Dendritic cell treated with granulocyte-macrophage colony-stimulating factor and Interleukin-4, amounts not matched to agents 40 ng/mL and 50 ng/mL, for 4 days (primary cell): Measurements from ENCODE around the gene MED8.
A peak's percentile ranks its signal among the peaks of the same experiment; 100 is the strongest.
"Not testable (repeated sequence)": the region's sequence is repeated elsewhere in the genome, so short reads cannot be mapped to it uniquely, and the experiment has no call there.

Experiments used
- H3K27ac Mint-ChIP-seq: one replicate; pipeline ENCODE4 v1.8.0; 2022; ENCODE audit warnings: mild to moderate bottlenecking, mixed read lengths
- H3K27me3 Mint-ChIP-seq: one replicate; pipeline ENCODE4 v1.8.0; 2022; ENCODE audit warnings: mild to moderate bottlenecking, mixed read lengths
- H3K36me3 Mint-ChIP-seq: one replicate; pipeline ENCODE4 v1.8.0; 2022; ENCODE audit warnings: low read depth, mixed read lengths
- H3K4me1 Mint-ChIP-seq: one replicate; pipeline ENCODE4 v1.8.0; 2022; ENCODE audit warnings: low read depth, mixed read lengths
- H3K4me3 Mint-ChIP-seq: one replicate; pipeline ENCODE4 v1.8.0; 2022; ENCODE audit warnings: mild to moderate bottlenecking, moderate library complexity, mixed read lengths
- H3K9me3 Mint-ChIP-seq: one replicate; pipeline ENCODE4 v1.8.0; 2022; ENCODE audit warnings: mixed read lengths
- intact Hi-C: fragments of 100-400 bp; cut with micrococcal nuclease; formaldehyde crosslinking; loops from one replicate; pipeline ENCODE4 v1.15.0; 2022

The MED8 gene

DNA sequence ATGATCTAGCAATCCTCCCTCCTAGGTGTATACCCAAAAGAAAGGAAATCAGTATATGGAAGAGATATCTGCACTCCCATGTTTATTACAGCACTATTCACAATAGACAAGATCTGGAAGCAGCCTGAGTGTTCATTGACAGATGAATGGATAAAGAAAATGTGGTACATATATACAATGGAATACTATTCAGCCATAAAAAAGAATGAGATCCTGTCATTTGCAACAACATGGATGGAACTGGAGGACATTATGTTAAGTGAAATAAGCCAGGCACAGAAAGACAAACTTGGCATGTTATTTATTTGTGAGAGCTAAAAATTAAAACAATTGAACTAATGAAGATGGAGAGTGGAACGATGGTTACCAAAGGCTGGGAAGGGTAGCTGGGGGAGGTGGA is 23.8 kb upstream of the MED8 start:
- peaks cover 54% of the 10 kb centered on the region for H3K36me3 Mint-ChIP-seq
- H3K4me1 Mint-ChIP-seq, intact Hi-C loops, H3K4me3 Mint-ChIP-seq, H3K27ac Mint-ChIP-seq, H3K27me3 Mint-ChIP-seq, H3K9me3 Mint-ChIP-seq: not testable (repeated sequence)

DNA sequence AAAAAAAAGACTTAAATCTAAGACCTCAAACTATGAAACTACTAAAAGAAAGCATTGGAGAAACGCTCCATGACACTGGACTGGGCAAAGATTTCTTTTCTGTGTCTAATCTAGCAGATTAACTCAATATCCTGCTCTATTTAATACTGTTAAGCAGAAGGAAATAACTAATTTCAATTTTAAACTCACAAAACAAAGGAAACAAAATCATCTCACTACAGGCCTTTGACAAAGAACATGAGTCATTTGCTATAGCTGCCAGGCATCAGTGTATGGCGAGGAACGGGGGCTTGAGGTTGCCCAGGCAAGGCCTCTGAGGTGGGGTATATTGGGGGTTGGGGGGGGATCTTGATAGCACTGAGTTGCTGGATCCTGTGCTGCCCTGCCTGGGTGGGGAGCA is 21.0 kb upstream of the MED8 start:
- no peaks in the 10 kb centered on the region for H3K27me3 Mint-ChIP-seq
- intact Hi-C loops: no loop called here
- H3K36me3 Mint-ChIP-seq: peaks cover 78% of the 10 kb centered on the region
- H3K4me1 Mint-ChIP-seq: peaks cover 5% of the 10 kb centered on the region
- no peak overlapping the region for H3K27ac Mint-ChIP-seq
- no peak overlapping the region for H3K4me3 Mint-ChIP-seq
- no peaks in the 10 kb centered on the region for H3K9me3 Mint-ChIP-seq

DNA sequence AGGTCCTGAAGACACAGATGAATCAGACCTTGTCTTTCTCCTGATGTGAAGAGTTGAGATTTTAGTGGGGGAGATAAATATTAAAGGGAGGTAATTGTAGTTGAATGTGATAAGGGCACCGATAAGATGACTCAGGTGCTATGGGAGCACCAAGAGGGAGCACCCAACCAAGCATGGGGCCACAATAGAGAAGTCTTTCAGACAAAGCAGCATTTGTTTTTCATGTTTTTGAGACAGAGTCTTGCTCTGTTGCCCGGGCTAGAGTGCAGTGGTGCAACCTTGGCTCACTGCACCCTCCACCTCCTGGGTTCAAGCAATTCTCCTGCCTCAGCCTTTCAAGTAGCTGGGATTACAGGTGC is 16.3 kb upstream of the MED8 start:
- Mint-ChIP-seq H3K27me3 (no peaks in the 10 kb centered on the region), H3K4me1 (peaks cover 16% of the 10 kb centered on the region), H3K36me3 (peaks cover 88% of the 10 kb centered on the region), H3K4me3 (no peak overlapping the region), H3K27ac (no peak overlapping the region), H3K9me3 (no peaks in the 10 kb centered on the region)
- intact Hi-C loops: no loop called here

DNA sequence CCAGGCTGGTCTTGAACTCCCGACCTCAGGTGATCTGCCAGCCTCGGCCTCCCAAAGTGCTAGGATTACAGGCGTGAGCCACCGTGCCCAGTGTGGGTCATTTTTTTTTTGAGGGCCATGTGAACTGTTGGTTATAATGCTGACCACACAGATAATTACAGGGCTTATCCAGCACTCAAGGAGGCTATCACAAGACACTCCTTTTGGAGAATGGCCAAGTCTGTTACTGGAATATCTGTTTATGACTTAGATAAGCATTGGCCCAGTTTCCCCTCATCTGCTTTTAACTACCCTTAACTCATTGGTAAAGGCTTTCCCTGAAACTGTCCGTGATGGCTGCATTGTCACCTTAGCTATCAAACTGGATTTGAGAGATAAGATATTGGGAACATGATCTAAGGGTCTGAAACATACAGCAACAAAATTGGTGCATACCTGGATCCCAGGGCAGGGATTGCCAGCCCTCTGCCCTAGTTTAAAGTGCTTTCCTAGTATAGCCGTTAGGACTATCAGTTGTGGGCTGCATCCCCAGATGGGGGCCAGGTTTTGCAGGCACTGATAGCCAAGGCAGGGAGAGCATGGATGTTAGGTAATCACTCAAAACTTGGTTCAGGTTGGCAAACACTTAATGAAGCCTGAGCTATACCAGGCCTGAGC is 15.7 kb upstream of the MED8 start:
- Mint-ChIP-seq H3K9me3 (no peaks in the 10 kb centered on the region), H3K4me3 (no peak overlapping the region), H3K27me3 (no peaks in the 10 kb centered on the region), H3K36me3 (peaks cover 87% of the 10 kb centered on the region), H3K27ac (no peak overlapping the region), H3K4me1 (peaks cover 16% of the 10 kb centered on the region)
- intact Hi-C loops: no loop called here

DNA sequence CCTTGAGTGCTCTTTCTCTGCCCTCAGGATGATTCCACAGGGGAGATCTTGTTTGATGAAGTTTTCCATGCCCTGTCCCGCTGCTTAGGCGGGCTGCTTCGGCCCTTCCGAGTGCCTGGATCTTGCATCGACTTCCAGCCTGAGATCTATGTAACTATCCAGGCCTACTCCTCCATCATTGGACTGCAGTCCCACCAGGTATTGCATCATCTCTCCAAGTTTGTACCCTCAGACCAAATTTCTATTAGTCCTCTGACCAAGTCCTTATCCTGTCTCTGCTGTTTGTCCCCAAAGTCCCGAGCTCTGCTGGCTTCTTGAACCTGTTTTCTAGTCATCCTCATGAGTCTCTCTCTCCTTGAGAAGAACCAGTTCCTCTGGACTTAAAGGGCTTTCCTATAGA is 14.8 kb upstream of the MED8 start:
- Mint-ChIP-seq H3K4me1 (peaks cover 16% of the 10 kb centered on the region), H3K4me3 (no peak overlapping the region), H3K27me3 (no peaks in the 10 kb centered on the region), H3K27ac (no peak overlapping the region), H3K36me3 (peaks cover 82% of the 10 kb centered on the region), H3K9me3 (no peaks in the 10 kb centered on the region)
- intact Hi-C loops: no loop called here

DNA sequence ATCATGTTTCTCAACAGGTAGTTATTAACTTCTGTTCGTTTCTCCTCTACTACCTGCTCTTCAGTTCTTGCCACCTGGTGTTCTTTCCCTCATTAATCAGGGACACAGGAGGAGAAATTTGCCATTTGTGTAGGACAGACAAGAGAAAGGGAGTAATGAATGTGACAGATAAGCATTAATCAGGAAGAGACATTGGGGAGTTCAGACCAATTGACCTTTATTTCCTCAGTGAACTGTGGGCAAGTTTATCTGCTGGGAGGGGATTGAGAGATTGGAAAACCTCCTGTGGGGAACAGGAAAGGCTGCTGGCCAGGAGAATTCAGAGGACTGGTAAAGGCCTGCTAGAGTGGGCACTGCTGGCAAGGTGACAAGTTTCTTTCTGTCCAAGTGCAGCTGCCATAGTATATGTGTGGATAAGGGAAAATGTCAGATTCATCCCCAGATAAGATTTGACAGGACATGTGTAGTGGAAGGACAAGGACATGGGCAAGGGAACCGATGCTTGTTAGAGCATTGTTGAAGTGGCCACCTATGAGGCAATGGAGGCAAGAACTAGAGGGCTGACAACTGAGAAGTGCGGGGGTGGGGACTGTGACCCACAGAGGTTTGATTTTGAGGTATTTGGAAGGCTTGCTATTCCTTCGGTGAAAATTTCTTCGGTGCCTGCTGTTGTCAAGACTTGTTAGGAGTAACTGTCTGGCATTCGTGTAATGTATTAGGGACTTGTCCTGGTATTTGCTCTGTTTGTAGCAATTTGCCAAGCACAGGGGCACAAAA is 12.7 kb upstream of the MED8 start:
- H3K4me3 Mint-ChIP-seq: no peak overlapping the region
- intact Hi-C loops: no loop called here
- peaks cover 25% of the 10 kb centered on the region for H3K4me1 Mint-ChIP-seq
- H3K9me3 Mint-ChIP-seq: no peaks in the 10 kb centered on the region
- H3K36me3 Mint-ChIP-seq: peaks cover 65% of the 10 kb centered on the region
- no peak overlapping the region for H3K27ac Mint-ChIP-seq
- H3K27me3 Mint-ChIP-seq: no peaks in the 10 kb centered on the region

DNA sequence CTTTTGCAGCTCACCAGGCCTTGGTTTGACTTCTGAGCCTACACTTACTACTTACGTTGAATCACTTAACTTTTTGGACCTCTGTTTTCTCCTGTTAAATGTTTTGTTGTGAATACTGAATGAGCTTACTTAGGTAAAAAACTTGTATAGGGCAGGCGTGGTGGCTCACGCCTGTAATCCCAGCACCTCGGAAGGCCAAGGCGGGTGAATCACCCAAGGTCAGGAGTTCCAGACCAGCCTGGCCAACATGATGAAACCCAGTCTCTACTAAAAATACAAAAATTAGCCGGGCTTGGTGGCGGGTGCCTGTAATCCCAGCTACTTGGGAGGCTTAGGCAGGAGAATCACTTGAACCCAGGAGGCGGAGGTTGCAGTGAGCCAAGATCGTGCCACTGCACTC is 10.8 kb upstream of the MED8 start:
- H3K27me3 Mint-ChIP-seq, intact Hi-C loops, H3K9me3 Mint-ChIP-seq, H3K4me3 Mint-ChIP-seq, H3K27ac Mint-ChIP-seq: not testable (repeated sequence)
- Mint-ChIP-seq H3K4me1 (peaks cover 25% of the 10 kb centered on the region), H3K36me3 (peaks cover 65% of the 10 kb centered on the region)

DNA sequence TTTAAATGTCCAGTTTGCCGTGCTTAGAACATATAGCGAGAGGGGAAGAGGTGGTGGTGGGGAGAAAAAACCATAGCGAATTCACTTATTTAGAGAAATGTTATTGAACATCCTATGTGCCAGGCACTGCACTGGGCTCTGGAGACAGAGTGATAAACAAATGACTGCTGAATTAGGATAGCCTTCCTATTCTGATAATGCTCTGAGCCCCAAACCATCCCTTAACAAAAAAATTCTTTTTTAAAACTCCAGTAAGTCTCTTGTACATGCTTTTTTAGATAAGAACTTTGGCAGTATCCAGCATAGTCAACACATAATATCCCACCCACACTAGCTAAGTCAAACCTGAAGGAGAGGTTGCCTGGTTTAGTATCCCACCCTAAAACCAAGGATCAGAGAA is 8.6 kb upstream of the MED8 start:
- Mint-ChIP-seq H3K27ac (no peak overlapping the region), H3K36me3 (peaks cover 65% of the 10 kb centered on the region), H3K9me3 (no peaks in the 10 kb centered on the region), H3K4me1 (peaks cover 28% of the 10 kb centered on the region), H3K4me3 (no peak overlapping the region), H3K27me3 (no peaks in the 10 kb centered on the region)
- intact Hi-C loops: no loop called here

DNA sequence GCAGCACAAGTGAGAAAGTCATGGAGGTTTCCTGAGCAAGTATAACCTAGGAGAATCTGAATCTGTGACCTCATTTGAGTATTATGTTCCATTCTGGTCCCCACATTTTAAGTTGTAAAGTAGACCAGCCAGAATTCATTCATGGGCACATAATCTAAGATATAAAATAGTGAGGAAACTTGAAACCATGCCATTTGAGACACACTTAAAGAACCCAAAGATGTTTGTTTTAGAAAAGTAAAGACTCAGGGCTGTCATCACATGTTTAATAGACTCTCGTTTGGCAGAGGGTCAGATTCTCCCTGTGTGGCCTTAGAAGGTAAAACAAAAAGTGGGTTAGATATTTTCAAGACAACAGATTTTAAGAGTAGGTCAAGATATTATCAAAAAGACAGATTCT is 6.5 kb upstream of the MED8 start:
- Mint-ChIP-seq H3K27me3 (no peaks in the 10 kb centered on the region), H3K9me3 (no peaks in the 10 kb centered on the region), H3K36me3 (peaks cover 55% of the 10 kb centered on the region), H3K4me1 (peaks cover 24% of the 10 kb centered on the region), H3K27ac (no peak overlapping the region), H3K4me3 (no peak overlapping the region)
- intact Hi-C loops: no loop called here

DNA sequence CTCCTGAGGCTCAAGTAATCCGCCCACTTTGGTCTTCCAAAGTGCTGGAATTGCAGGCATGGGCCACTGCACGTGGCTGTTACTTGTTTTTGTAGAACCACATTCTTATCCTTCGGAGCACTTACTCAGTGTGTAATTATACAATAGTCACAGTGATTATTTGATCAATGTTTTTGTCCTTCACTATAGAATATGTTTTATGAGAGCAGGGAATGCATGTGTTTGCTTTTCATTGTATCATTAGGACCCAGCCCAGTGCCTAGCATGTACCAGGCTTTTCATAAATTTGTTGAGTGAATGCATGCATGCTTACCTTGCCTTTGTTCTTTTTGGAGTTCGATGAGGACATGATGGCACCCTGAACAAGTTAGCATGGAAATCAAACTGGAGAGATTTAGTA is 5.9 kb upstream of the MED8 start:
- no peaks in the 10 kb centered on the region for H3K27me3 Mint-ChIP-seq
- H3K4me1 Mint-ChIP-seq: peaks cover 27% of the 10 kb centered on the region
- intact Hi-C loops: no loop called here
- peaks cover 54% of the 10 kb centered on the region for H3K36me3 Mint-ChIP-seq
- H3K27ac Mint-ChIP-seq: no peak overlapping the region
- no peak overlapping the region for H3K4me3 Mint-ChIP-seq
- no peaks in the 10 kb centered on the region for H3K9me3 Mint-ChIP-seq

DNA sequence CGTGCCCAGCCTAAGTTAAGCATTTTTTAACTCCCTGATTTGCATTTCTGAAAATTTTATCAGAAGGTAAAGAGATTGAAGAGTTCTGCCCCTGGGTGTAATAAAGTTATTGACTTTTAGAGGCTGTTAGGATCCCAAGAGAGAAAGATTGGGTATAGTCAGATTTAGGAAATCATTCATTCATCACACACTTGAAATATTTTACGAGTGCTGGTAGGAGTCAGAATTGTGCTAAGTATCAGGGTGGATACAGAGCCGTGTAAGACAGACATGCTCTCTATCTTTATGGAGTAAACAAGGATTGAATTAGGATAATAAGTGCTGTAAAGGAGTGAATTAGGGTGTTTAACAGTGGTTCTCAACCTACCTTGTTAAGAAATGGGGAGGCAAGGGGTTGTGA is 3.1 kb upstream of the MED8 start:
- Mint-ChIP-seq H3K27ac (no peak overlapping the region), H3K4me3 (no peak overlapping the region), H3K4me1 (peaks cover 40% of the 10 kb centered on the region), H3K36me3 (peaks cover 68% of the 10 kb centered on the region), H3K9me3 (no peaks in the 10 kb centered on the region), H3K27me3 (no peaks in the 10 kb centered on the region)
- intact Hi-C loops: no loop called here

DNA sequence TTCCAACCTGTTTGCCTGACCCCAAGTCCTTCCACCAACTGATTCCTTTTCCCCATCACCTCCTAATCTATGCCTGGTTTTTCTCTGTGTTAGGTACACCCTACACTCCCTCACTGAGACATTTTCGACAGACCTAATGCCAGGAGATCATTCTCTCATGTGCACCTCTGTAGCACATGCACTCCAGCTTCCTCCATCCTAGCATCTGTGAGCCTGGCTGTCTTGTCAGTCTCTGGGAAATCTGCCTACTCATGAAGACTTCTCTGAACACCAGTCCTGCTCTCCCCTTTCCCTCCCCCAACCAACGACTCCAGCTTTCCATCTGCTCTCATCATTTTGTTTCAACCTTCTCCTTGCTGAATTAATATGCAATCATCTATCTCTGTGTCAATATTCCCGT is 987 bp downstream of the MED8 start:
- peaks cover 71% of the 10 kb centered on the region for H3K36me3 Mint-ChIP-seq
- no peaks in the 10 kb centered on the region for H3K9me3 Mint-ChIP-seq
- H3K4me3 Mint-ChIP-seq: peak overlapping the region; percentile 99
- intact Hi-C loops: loop anchor here (1.0 kb wide), 1 partner anchor 30 kb away; the partner anchor contains the start of gene CDC20
- H3K27me3 Mint-ChIP-seq: no peaks in the 10 kb centered on the region
- peaks cover 65% of the 10 kb centered on the region for H3K4me1 Mint-ChIP-seq
- H3K27ac Mint-ChIP-seq: peak overlapping the region; percentile 92

DNA sequence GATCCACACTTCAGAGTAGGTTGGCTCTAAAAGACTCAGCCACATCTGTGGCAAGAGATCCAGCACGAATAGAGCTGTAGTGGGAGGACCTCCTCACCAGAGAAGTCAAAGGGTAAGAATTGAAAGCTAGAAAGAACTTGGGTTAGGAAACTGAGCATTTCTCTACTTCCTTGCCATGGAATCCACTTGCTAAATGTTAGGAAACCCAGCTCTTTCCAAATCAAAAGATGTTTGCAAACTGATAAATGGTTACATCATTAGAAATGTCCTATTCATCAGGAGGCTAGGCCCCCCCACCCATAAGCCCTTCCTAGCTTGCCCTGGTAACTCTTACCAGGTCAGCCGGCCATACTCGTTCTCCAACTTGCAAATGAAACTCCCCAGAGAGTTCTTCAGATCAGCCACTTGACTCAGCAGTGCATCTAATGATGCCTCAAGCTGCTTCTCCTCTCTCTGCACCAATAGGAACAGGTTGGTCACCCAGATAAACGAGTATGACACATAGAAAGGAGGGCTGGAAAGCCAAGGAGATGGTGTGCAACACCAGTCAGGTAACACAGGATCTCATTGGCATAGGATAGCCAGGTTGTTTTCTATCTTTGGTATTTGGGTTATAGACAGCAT is 1.5 kb downstream of the MED8 start:
- no peaks in the 10 kb centered on the region for H3K27me3 Mint-ChIP-seq
- intact Hi-C loops: no loop called here
- peak overlapping the region; percentile 99 for H3K4me3 Mint-ChIP-seq
- peaks cover 65% of the 10 kb centered on the region for H3K4me1 Mint-ChIP-seq
- H3K36me3 Mint-ChIP-seq: peaks cover 71% of the 10 kb centered on the region
- H3K9me3 Mint-ChIP-seq: no peaks in the 10 kb centered on the region
- H3K27ac Mint-ChIP-seq: peak overlapping the region; percentile 92

DNA sequence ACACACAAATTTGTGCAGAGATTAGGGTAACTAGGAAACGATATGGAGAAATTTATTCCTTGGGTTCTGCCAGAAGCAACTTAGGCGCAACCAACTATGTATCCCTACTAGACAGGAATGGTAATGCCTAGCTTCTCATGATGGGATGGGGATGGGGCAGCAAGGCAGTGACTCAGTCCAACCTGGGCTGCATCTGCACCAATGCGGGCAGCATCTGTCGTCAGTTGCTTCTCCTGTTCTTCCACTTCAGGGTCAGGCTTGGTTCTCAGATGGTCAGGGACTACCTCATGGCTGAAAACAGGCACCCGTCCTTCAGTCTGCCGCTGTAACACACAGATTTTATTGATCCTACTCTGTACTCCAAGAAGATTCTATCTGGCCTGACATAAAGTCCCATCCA is 2.9 kb downstream of the MED8 start:
- intact Hi-C loops: no loop called here
- Mint-ChIP-seq H3K4me3 (no peak overlapping the region), H3K27me3 (no peaks in the 10 kb centered on the region), H3K4me1 (peaks cover 74% of the 10 kb centered on the region), H3K36me3 (peaks cover 74% of the 10 kb centered on the region), H3K9me3 (no peaks in the 10 kb centered on the region), H3K27ac (no peak overlapping the region)
